Ascending aorta (tissue), 2 donors: ENCODE results near the gene APBB2. TPM values are rescaled to one million over a fixed set of nuclear protein-coding genes. Genes with fewer than 3 reads are reported as not detected.
A peak's percentile ranks its signal among the peaks of the same experiment; 100 is the strongest.

Experiments used
- DNase-seq, 2 donors: peaks; one replicate each; pipeline ENCODE4 v3.0.0-alpha.2; 2019; ENCODE audit warnings: low spot score in 2 of 2
- H3K27ac ChIP-seq, 2 donors: fragments of 200-600 bp; sonication (generic); one replicate each; pipeline ENCODE4 v1.5.1; 2016 to 2017; ENCODE audit warnings: mild to moderate bottlenecking in 1 of 2
- H3K27me3 ChIP-seq: fragments of 200-600 bp; sonication (generic); one replicate; pipeline ENCODE4 v1.5.1; 2017
- H3K36me3 ChIP-seq, 2 donors: fragments of 200-600 bp; sonication (generic); one replicate each; pipeline ENCODE4 v1.5.1; 2016
- H3K4me1 ChIP-seq, 2 donors: fragments of 200-600 bp; sonication (generic); one replicate each; pipeline ENCODE4 v1.5.1; 2016 to 2017; ENCODE audit warnings: mild to moderate bottlenecking in 1 of 2
- H3K4me3 ChIP-seq, 2 donors: fragments of 200-600 bp; sonication (generic); one replicate each; pipeline ENCODE4 v1.5.1; 2016 to 2017; ENCODE audit warnings: mild to moderate bottlenecking in 1 of 2
- H3K9me3 ChIP-seq, 2 donors: fragments of 200-600 bp; sonication (generic); one replicate each; pipeline ENCODE4 v1.5.1; 2016
- CTCF ChIP-seq, 3 experiments: fragments of 200-600 bp in 2 of 3; fragments of 450-650 bp in 1 of 3; sonication (generic) in 2 of 3; IDR thresholded peaks; one replicate each; pipeline ENCODE4 v1.5.1; 2016 to 2019; ENCODE audit warnings: antibody characterized with exemption in 3 of 3, mild to moderate bottlenecking in 1 of 3, moderate library complexity in 1 of 3
- intact Hi-C: fragments of 100-400 bp; cut with DNase I; formaldehyde crosslinking; loops from one replicate; pipeline ENCODE4 v1.15.1; 2023
- total RNA-seq: library from RNA; depleted of rRNA; stranded (reverse); fragments of >200 nt; gene quantifications from one replicate; pipeline ENCODE4 v1.1.0, GENCODE V29; 2016

Gene APBB2
- total RNA-seq, 1 donor from 2014 or later, result 51.4 TPM

GRCh38 chr4:40846532-40846931 lies 367.8 kb downstream of the APBB2 start:
- no peak for DNase-seq
- TF ChIP-seq CTCF (IDR thresholded peaks at IDR 0.05), result no peak
- intact Hi-C loops, result loop anchor here (5.0 to 10.0 kb wide), 2 partner anchors 36 to 1548 kb away; partner anchors contain the start of gene SHISA3
- Histone ChIP-seq H3K27ac (peak overlapping the region in 1 of 2 donors; percentile 13), H3K4me1 (peaks cover 0 to 15% of the 10 kb centered on the region in 2 donors), H3K9me3 (no peaks in the 10 kb centered on the region), H3K36me3 (no peaks in the 10 kb centered on the region), H3K27me3 (no peaks in the 10 kb centered on the region), H3K4me3 (no peak overlapping the region)

- peak overlapping the region; percentile 41 to 69 for H3K27ac ChIP-seq
- H3K4me3 ChIP-seq, result no peak overlapping the region
- no peaks in the 10 kb centered on the region for H3K27me3 ChIP-seq
- no peak for TF ChIP-seq CTCF (IDR thresholded peaks at IDR 0.05)
- DNase-seq, result no peak
- H3K36me3 ChIP-seq, result no peaks in the 10 kb centered on the region
- no peaks in the 10 kb centered on the region for H3K9me3 ChIP-seq
- H3K4me1 ChIP-seq, result peaks cover 0 to 24% of the 10 kb centered on the region in 2 donors
- intact Hi-C loops, result loop anchor here (5.0 to 10.0 kb wide), 2 partner anchors 37 to 1550 kb away; partner anchors contain the start of gene SHISA3
Measured at GRCh38 chr4:40845154-40845835, 369.0 kb downstream of the APBB2 start.

GRCh38 chr4:40844261-40844660 lies 370.1 kb downstream of the APBB2 start:
- H3K36me3 ChIP-seq, result no peaks in the 10 kb centered on the region
- H3K9me3 ChIP-seq, result no peaks in the 10 kb centered on the region
- no peak for DNase-seq
- no peak overlapping the region for H3K4me3 ChIP-seq
- H3K4me1 ChIP-seq, result peaks cover 0 to 24% of the 10 kb centered on the region in 2 donors
- no peak for TF ChIP-seq CTCF (IDR thresholded peaks at IDR 0.05)
- peak overlapping the region; percentile 41 to 69 for H3K27ac ChIP-seq
- intact Hi-C loops, result loop anchor here (10.0 kb wide), 1 partner anchor 1551 kb away; the partner anchor contains the start of gene SHISA3
- no peaks in the 10 kb centered on the region for H3K27me3 ChIP-seq

GRCh38 chr4:40843696-40844095 lies 370.6 kb downstream of the APBB2 start:
- Histone ChIP-seq H3K9me3 (no peaks in the 10 kb centered on the region), H3K4me3 (no peak overlapping the region), H3K27me3 (no peaks in the 10 kb centered on the region), H3K4me1 (peaks cover 0 to 24% of the 10 kb centered on the region in 2 donors), H3K27ac (peak overlapping the region; percentile 41 to 69), H3K36me3 (no peaks in the 10 kb centered on the region)
- no peak for DNase-seq
- peak in 1 of 3 experiments; percentile 11 for TF ChIP-seq CTCF (IDR thresholded peaks at IDR 0.05)
- intact Hi-C loops, result loop anchor here (10.0 kb wide), 1 partner anchor 1551 kb away; the partner anchor contains the start of gene SHISA3

GRCh38 chr4:40842725-40843423 lies 371.5 kb downstream of the APBB2 start:
- no peak overlapping the region for H3K27ac ChIP-seq
- DNase-seq, result no peak
- no peak for TF ChIP-seq CTCF (IDR thresholded peaks at IDR 0.05)
- H3K36me3 ChIP-seq, result no peaks in the 10 kb centered on the region
- H3K27me3 ChIP-seq, result no peaks in the 10 kb centered on the region
- peaks cover 0 to 24% of the 10 kb centered on the region in 2 donors for H3K4me1 ChIP-seq
- no peaks in the 10 kb centered on the region for H3K9me3 ChIP-seq
- intact Hi-C loops, result loop anchor here (10.0 kb wide), 1 partner anchor 1552 kb away; the partner anchor contains the start of gene SHISA3
- H3K4me3 ChIP-seq, result no peak overlapping the region
